SK-N-SH (cell line): Measurements from ENCODE around the gene GRIN2A. TPM values are rescaled to one million over a fixed set of nuclear protein-coding genes. Genes with fewer than 3 reads are reported as not detected.

Source experiments
- CTCF ChIA-PET: fragments of 300-600, 350-600 bp; formaldehyde crosslinking; extraction: SDS; loops from one replicate; lab custom pipeline; 2021; lab: Yijun Ruan, JAX
- POLR2A ChIA-PET: fragments of 350-600 bp; sonication (Branson Sonifier 250); formaldehyde crosslinking; extraction: SDS; loops from one replicate; lab custom pipeline; 2020; ENCODE audit warnings: antibody characterized with exemption, inconsistent platforms; lab: Yijun Ruan, JAX
- DNase-seq: peaks from one replicate; pipeline ENCODE4 v3.0.0; 2012
- H2AFZ ChIP-seq: fragments of 200-600 bp; sonication (generic); 2 replicates; pipeline ENCODE4 v1.8.1; 2016; ENCODE audit warnings: antibody characterized with exemption, mild to moderate bottlenecking, low read depth
- H3F3A ChIP-seq: fragments of 200-600 bp; sonication (generic); replicated peaks from 2 replicates; pipeline ENCODE3; 2016; ENCODE audit warnings: antibody characterized with exemption, mild to moderate bottlenecking; ENCODE audit not compliant: insufficient read depth
- H3K27ac ChIP-seq, 2 experiments: fragments of 200-500 bp in 1 of 2; fragments of 200-600 bp in 1 of 2; sonication (Bioruptor generic) in 1 of 2; sonication (generic), shearing (Covaris generic) in 1 of 2; 2 replicates each; pipeline versions ENCODE4 v1.5.1 to v1.6.1; 2014 to 2016; ENCODE audit warnings: low read depth in 2 of 2, inconsistent platforms in 1 of 2, low read length in 1 of 2, mild to moderate bottlenecking in 1 of 2, mixed read lengths in 1 of 2
- H3K27me3 ChIP-seq: fragments of 200-600 bp; sonication (generic), shearing (Covaris generic); 2 replicates; pipeline ENCODE4 v1.6.1; 2016; ENCODE audit warnings: mixed run types; ENCODE audit not compliant: insufficient read depth
- H3K36me3 ChIP-seq, 2 experiments: fragments of 200-500 bp in 1 of 2; fragments of 200-600 bp in 1 of 2; sonication (Bioruptor generic) in 1 of 2; sonication (generic) in 1 of 2; replicated peaks in 1 of 2; 2 replicates each; pipeline versions ENCODE3 to v1.5.1; 2014 to 2016; ENCODE audit warnings: low read length in 1 of 2, mild to moderate bottlenecking in 1 of 2; ENCODE audit not compliant: insufficient read depth in 2 of 2, control insufficient read depth in 1 of 2
- H3K4me1 ChIP-seq, 2 experiments: fragments of 200-500 bp in 1 of 2; fragments of 200-600 bp in 1 of 2; sonication (Bioruptor generic) in 1 of 2; sonication (generic), shearing (Covaris generic) in 1 of 2; 2 replicates each; pipeline versions ENCODE4 v1.5.1 to v1.6.1; 2014 to 2016; ENCODE audit warnings: low read depth in 1 of 2, low read length in 1 of 2, mixed run types in 1 of 2; ENCODE audit not compliant: insufficient read depth in 2 of 2, control insufficient read depth in 1 of 2
- H3K4me2 ChIP-seq: fragments of 200-600 bp; sonication (generic), shearing (Covaris generic); 2 replicates; pipeline ENCODE4 v1.6.1; 2017; ENCODE audit warnings: mixed run types
- H3K4me3 ChIP-seq, 2 experiments: fragments of 200-500 bp in 1 of 2; fragments of 200-600 bp in 1 of 2; sonication (Bioruptor generic) in 1 of 2; sonication (generic), shearing (Covaris generic) in 1 of 2; 2 replicates each; pipeline versions ENCODE4 v1.5.1 to v1.8.1; 2014 to 2016; ENCODE audit warnings: low read depth in 2 of 2, inconsistent platforms in 1 of 2, low read length in 1 of 2, mild to moderate bottlenecking in 1 of 2, mixed read lengths in 1 of 2, moderate library complexity in 1 of 2
- H3K79me2 ChIP-seq: fragments of 200-600 bp; sonication (generic); 2 replicates; pipeline ENCODE4 v1.8.1; 2017; ENCODE audit warnings: mild to moderate bottlenecking; ENCODE audit not compliant: insufficient read depth
- H3K9ac ChIP-seq: fragments of 200-600 bp; sonication (generic); 2 replicates; pipeline ENCODE4 v1.6.1; 2017; ENCODE audit warnings: mixed run types
- H3K9me2 ChIP-seq: fragments of 200-600 bp; sonication (generic); 2 replicates; pipeline ENCODE4 v1.6.1; 2017; ENCODE audit warnings: mixed run types
- H3K9me3 ChIP-seq: fragments of 200-600 bp; sonication (generic); 2 replicates; pipeline ENCODE4 v1.6.1; 2017; ENCODE audit warnings: mixed run types, mild to moderate bottlenecking, moderate library complexity
- H4K20me1 ChIP-seq: fragments of 200-600 bp; sonication (generic); 2 replicates; pipeline ENCODE4 v1.6.1; 2017; ENCODE audit warnings: mild to moderate bottlenecking, mixed run types; ENCODE audit not compliant: insufficient read depth
- CTCF ChIP-seq: fragments of 200-600 bp; sonication (generic); IDR thresholded peaks from 2 replicates; pipeline ENCODE4 v1.6.1; 2017; ENCODE audit warnings: antibody characterized with exemption, mild to moderate bottlenecking, moderate library complexity
- EZH2phosphoT487 ChIP-seq: fragments of 200-600 bp; sonication (generic); IDR thresholded peaks from 2 replicates; pipeline ENCODE4 v1.6.1; 2017; ENCODE audit warnings: low read depth, mixed run types, mild to moderate bottlenecking, antibody characterized with exemption, moderate library complexity, borderline replicate concordance
- GABPA ChIP-seq: IDR thresholded peaks from 2 replicates; pipeline ENCODE4 v1.4.0; 2012; ENCODE audit warnings: low read depth, mild to moderate bottlenecking
- NFIC ChIP-seq: IDR thresholded peaks from 2 replicates; pipeline ENCODE4 v1.4.0; 2012; ENCODE audit warnings: borderline replicate concordance
- POLR2AphosphoS5 ChIP-seq: IDR thresholded peaks from 2 replicates; pipeline ENCODE4 v1.6.1; 2012; ENCODE audit warnings: low read depth, low read length
- RAD21 ChIP-seq: IDR thresholded peaks from 2 replicates; pipeline ENCODE4 v1.6.1; 2012; ENCODE audit warnings: mild to moderate bottlenecking, low read length
- RCOR1 ChIP-seq: fragments of 150-350 bp; IDR thresholded peaks from 2 replicates; pipeline ENCODE4 v1.6.1; 2017; ENCODE audit warnings: antibody characterized with exemption, low read length
- REST ChIP-seq: IDR thresholded peaks from 2 replicates; pipeline ENCODE4 v1.6.1; 2012; ENCODE audit warnings: mild to moderate bottlenecking, low read depth, low read length, moderate library complexity
- RFX5 ChIP-seq: IDR thresholded peaks from 2 replicates; pipeline ENCODE4 v1.6.1; 2012; ENCODE audit warnings: mild to moderate bottlenecking, improper control_type of control experiment, low read length
- RXRA ChIP-seq: IDR thresholded peaks from 2 replicates; pipeline ENCODE4 v1.4.0; 2012; ENCODE audit warnings: low read depth, mild to moderate bottlenecking, borderline replicate concordance
- SIN3A ChIP-seq: IDR thresholded peaks from 2 replicates; pipeline ENCODE4 v1.6.1; 2012; ENCODE audit warnings: low read depth, mild to moderate bottlenecking, low read length, moderate library complexity, borderline replicate concordance
- SMC3 ChIP-seq: IDR thresholded peaks from 2 replicates; pipeline ENCODE4 v1.6.1; 2012; ENCODE audit warnings: low read depth, low read length, improper control_type of control experiment
- TAF1 ChIP-seq: IDR thresholded peaks from 2 replicates; pipeline ENCODE4 v1.6.1; 2012; ENCODE audit warnings: low read depth, mild to moderate bottlenecking, low read length, moderate library complexity, borderline replicate concordance
- TEAD4 ChIP-seq: IDR thresholded peaks from 2 replicates; pipeline ENCODE4 v1.4.0; 2012; ENCODE audit warnings: mild to moderate bottlenecking, borderline replicate concordance; ENCODE audit not compliant: insufficient read depth
- USF1 ChIP-seq: IDR thresholded peaks from 2 replicates; pipeline ENCODE4 v1.4.0; 2012; ENCODE audit warnings: low read depth, borderline replicate concordance
- USF2 ChIP-seq: fragments of 150-350 bp; IDR thresholded peaks from 2 replicates; pipeline ENCODE4 v1.6.1; 2017; ENCODE audit warnings: antibody characterized with exemption, low read length, low read depth, borderline replicate concordance
- WGBS: methylation state at CpG from one replicate; pipeline ENCODE4 v1.1.6; 2017; ENCODE audit warnings: low lambda C conversion rate; 5-methylcytosine and 5-hydroxymethylcytosine counted together
- polyA plus RNA-seq, 3 experiments: library from polyadenylated mRNA; depleted of rRNA; stranded (reverse); fragments of >200 nt; gene quantifications; 2 replicates each; pipeline ENCODE4 v1.2.3, GENCODE V29; 2012
- TF ChIP-seq, protein P1 (sequence below): IDR thresholded peaks from 2 replicates; pipeline ENCODE4; 2012
- TF ChIP-seq, protein P2 (sequence below): fragments of 150-350 bp; IDR thresholded peaks from 2 replicates; pipeline ENCODE4 v1.6.1; 2016; ENCODE audit warnings: mild to moderate bottlenecking, low read depth, low read length

The GRIN2A gene
- polyA plus RNA-seq, 1 of the 3 experiments (the other 2 are of a cell fraction): not detected

DNA sequence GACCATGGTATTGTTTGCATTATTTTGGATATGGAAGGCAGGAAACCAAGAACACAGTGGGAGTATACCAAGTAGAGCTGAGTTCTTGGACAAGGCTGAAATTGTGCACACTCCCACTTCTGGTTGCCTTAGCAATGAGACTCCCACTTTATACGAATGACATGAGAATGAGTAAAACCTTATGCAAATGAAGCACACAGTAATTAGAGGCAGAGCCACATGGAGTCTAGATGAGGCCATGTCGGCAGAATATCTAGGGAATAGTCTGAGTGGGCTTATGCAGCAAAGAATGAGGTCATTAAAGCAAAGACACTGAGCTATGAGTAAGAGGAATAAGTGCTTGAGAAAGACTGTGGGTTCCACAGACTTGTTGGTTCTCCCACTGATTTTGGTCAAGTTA lies 178.7 kb downstream of the GRIN2A start:
- no peaks in the 10 kb centered on the region for H4K20me1 ChIP-seq
- no peak overlapping the region for H3K27ac ChIP-seq
- TF ChIP-seq TEAD4 (no peak), POLR2AphosphoS5 (no peak), EZH2phosphoT487 (no peak), USF2 (no peak), USF1 (no peak), SMC3 (no peak), NFIC (no peak), GABPA (no peak), RFX5 (no peak), RAD21 (no peak), RCOR1 (no peak), SIN3A (no peak)
- TF ChIP-seq, protein P1, sequence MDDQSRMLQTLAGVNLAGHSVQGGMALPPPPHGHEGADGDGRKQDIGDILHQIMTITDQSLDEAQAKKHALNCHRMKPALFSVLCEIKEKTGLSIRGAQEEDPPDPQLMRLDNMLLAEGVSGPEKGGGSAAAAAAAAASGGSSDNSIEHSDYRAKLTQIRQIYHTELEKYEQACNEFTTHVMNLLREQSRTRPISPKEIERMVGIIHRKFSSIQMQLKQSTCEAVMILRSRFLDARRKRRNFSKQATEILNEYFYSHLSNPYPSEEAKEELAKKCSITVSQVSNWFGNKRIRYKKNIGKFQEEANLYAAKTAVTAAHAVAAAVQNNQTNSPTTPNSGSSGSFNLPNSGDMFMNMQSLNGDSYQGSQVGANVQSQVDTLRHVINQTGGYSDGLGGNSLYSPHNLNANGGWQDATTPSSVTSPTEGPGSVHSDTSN: no peak
- no peak overlapping the region for H3K4me2 ChIP-seq
- no peaks in the 10 kb centered on the region for H3K79me2 ChIP-seq
- no peaks in the 10 kb centered on the region for H3K9me3 ChIP-seq
- H3K36me3 ChIP-seq: no peaks in the 10 kb centered on the region
- 17% methylated on average over 2 of the region's 2 CpGs for WGBS
- H3K4me1 ChIP-seq: no peaks in the 10 kb centered on the region
- no peak overlapping the region for H3K4me3 ChIP-seq
- ChIA-PET POLR2A (no interaction called here), CTCF (no interaction called here)
- no peak overlapping the region for H2AFZ ChIP-seq
- no peaks in the 10 kb centered on the region for H3K27me3 ChIP-seq
- DNase-seq: no peak
- H3K9ac ChIP-seq: no peak overlapping the region
- H3K9me2 ChIP-seq: no peaks in the 10 kb centered on the region
- no peaks in the 10 kb centered on the region for H3F3A ChIP-seq

DNA sequence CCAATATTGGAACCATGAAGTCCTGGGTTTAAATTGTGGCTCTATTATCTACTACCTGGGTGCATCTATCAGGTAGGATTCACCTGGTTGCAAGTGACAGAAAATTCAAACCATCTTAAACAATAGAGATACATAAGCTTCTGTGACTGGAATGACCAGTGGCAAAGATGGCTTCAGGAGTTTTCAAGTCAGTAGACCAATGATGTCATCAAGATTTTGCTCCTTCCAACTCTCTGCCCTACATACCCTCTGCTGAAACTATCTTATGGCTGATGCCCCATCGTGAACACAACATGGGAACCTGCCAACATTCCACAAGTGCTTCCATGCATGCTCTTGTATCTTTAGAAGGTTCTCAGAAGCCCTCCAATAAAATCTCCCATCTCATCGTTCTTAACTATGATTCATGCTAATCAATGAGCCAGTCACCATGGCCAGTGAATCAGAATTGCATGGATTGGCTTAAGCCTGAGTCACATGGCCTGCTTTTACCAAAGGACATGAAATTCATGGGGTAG lies 180.9 kb downstream of the GRIN2A start:
- Histone ChIP-seq H2AFZ (no peak overlapping the region), H3K4me1 (no peaks in the 10 kb centered on the region), H3K79me2 (no peaks in the 10 kb centered on the region), H4K20me1 (no peaks in the 10 kb centered on the region), H3K9me2 (no peaks in the 10 kb centered on the region), H3K4me3 (no peak overlapping the region), H3K27me3 (no peaks in the 10 kb centered on the region), H3K27ac (no peak overlapping the region), H3K9ac (no peak overlapping the region), H3F3A (no peaks in the 10 kb centered on the region), H3K4me2 (no peak overlapping the region), H3K9me3 (no peaks in the 10 kb centered on the region), H3K36me3 (no peaks in the 10 kb centered on the region)
- ChIA-PET CTCF (no interaction called here), POLR2A (no interaction called here)
- DNase-seq: no peak
- 0% methylated on average over 2 of the region's 2 CpGs for WGBS
- TF ChIP-seq SMC3 (no peak), TEAD4 (no peak), CTCF (no peak), RCOR1 (no peak), RXRA (no peak), TAF1 (no peak), REST (no peak)
- TF ChIP-seq, protein P2, sequence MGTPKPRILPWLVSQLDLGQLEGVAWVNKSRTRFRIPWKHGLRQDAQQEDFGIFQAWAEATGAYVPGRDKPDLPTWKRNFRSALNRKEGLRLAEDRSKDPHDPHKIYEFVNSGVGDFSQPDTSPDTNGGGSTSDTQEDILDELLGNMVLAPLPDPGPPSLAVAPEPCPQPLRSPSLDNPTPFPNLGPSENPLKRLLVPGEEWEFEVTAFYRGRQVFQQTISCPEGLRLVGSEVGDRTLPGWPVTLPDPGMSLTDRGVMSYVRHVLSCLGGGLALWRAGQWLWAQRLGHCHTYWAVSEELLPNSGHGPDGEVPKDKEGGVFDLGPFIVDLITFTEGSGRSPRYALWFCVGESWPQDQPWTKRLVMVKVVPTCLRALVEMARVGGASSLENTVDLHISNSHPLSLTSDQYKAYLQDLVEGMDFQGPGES: no peak
